Gastroesophageal sphincter (tissue), 3 donors: Measurements from ENCODE around the gene ASPA.

ENCODE experiments used
- EP300 ChIP-seq: sonication (generic); formaldehyde crosslinking; IDR thresholded peaks from one replicate; pipeline ENCODE4 v1.6.1; 2017; ENCODE audit warnings: antibody characterized with exemption, mild to moderate bottlenecking
- TF ChIP-seq, protein P1 (sequence below), 4 experiments: fragments of 200-600 bp in 2 of 4; fragments of 450-650 bp in 2 of 4; sonication (generic) in 1 of 4; IDR thresholded peaks; one replicate each; pipeline ENCODE4 v1.5.1; 2017 to 2019; ENCODE audit warnings: antibody characterized with exemption in 4 of 4, mild to moderate bottlenecking in 2 of 4, moderate library complexity in 2 of 4

DNA sequence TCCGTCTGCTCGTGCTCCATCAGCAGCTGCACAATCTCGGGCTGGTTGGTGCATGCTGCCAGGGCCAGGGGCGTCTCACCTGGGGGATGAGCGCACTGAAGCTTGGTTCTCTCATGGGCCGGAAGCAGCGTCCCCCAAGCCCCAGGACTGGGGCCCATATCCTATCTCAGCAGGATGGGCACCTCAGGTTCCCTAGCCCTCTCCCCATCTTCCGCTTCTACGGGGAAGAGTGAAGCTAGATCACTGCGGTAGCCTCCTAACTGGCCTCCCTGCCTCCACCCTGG lies 57.0 kb downstream of the ASPA start:
- TF ChIP-seq, protein P1, sequence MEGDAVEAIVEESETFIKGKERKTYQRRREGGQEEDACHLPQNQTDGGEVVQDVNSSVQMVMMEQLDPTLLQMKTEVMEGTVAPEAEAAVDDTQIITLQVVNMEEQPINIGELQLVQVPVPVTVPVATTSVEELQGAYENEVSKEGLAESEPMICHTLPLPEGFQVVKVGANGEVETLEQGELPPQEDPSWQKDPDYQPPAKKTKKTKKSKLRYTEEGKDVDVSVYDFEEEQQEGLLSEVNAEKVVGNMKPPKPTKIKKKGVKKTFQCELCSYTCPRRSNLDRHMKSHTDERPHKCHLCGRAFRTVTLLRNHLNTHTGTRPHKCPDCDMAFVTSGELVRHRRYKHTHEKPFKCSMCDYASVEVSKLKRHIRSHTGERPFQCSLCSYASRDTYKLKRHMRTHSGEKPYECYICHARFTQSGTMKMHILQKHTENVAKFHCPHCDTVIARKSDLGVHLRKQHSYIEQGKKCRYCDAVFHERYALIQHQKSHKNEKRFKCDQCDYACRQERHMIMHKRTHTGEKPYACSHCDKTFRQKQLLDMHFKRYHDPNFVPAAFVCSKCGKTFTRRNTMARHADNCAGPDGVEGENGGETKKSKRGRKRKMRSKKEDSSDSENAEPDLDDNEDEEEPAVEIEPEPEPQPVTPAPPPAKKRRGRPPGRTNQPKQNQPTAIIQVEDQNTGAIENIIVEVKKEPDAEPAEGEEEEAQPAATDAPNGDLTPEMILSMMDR (IDR thresholded peaks at IDR 0.05), result no peak
- TF ChIP-seq EP300, result no peak
